NCI-H446 (cell line): ENCODE results near the gene SMC2.

ENCODE experiments used
- DNase-seq, 2 experiments: peaks; one replicate each; lab custom pipeline; 2025; lab: John Stamatoyannopoulos, UW

Gene SMC2

DNA sequence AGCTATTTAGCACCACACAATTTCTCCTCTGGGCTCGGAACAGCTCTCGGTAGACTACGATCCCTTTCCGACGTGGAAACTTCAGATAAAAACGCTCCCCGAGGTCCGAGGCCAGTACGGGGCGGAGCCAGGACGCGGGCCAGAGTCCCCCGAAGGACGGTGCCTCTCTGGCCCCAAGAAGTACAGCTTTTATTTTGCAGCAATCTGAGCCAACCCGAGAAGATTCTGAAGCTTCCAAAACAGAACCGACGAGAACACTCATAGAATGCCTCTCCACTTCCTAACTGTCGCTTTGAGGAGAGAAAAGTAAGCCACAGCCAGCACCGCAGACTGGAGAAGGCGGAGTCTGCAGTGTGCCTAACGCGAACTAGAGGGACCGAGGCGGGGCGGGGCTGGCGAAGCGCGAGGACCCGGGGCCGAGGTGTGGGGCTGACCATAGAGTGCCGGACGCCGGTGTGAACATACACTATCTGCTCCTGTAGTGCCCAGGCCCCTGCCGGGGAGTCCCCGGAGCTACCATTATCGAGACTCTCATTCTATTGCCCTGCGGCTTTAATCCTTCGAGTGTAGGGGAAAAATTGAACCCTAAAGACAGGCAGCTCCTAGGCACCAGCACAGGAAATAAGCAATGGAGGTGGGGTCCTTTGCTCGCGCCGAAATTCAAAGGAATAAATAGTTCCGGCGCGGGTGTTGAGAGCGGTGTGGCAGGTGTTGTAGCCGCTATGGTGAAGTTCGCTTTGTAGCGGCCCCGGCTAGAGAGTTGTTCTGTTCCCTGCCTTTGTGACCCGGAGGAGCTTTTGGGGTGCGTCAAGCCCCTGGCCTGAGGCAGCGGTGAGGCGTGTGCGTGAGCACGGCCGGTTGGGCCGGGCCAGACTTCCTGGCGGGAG lies at the start of gene SMC2:
SMC2 (plus strand) TSS at position 663 of the 887 bp plus-strand sequence. CDS start 1,076 bp downstream, outside the sequence.
- DNase-seq = peak; percentile 88 to 93

DNA sequence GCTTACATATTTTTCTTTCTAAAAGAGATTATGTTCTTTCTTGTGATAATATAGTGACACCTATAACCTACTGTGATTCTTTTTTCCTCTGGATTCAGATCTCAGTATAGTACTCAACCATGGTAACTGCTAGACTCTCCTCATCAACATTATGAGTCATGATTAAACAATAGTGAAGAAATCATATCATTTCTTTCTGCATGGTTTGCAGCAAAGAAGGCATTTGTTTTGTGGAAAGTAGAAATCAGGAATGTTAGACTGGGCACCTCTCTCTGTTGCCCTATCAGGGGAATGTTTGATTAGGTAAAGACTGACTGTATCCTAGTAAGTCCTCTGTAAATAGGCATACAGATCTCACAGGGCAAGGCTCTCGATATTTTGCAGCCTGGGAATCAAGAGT lies 25.6 kb upstream of the SMC2 start:
- no peak for DNase-seq

- no peak for DNase-seq
These were observed 24.8 kb upstream of the SMC2 start for GRCh38 chr9:104069288-104069687.

DNA sequence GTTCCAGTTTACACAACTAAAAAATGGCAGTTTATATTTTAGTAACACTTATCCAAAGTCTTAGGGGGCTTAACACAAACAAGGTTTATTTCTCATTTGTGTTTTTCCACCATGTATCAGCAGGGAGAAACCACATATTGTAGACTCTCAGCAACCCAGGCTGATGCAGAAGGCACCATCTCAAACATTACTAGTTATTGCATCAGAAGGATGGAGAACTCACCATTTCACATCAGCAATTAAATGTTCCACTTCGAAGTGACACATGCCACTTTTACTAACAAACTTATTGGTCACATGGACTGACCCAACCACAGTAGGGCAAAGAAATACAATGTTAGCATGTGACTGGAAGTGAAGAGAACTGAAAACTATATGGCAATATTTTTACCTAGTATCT lies 22.5 kb upstream of the SMC2 start:
- DNase-seq = no peak

DNA sequence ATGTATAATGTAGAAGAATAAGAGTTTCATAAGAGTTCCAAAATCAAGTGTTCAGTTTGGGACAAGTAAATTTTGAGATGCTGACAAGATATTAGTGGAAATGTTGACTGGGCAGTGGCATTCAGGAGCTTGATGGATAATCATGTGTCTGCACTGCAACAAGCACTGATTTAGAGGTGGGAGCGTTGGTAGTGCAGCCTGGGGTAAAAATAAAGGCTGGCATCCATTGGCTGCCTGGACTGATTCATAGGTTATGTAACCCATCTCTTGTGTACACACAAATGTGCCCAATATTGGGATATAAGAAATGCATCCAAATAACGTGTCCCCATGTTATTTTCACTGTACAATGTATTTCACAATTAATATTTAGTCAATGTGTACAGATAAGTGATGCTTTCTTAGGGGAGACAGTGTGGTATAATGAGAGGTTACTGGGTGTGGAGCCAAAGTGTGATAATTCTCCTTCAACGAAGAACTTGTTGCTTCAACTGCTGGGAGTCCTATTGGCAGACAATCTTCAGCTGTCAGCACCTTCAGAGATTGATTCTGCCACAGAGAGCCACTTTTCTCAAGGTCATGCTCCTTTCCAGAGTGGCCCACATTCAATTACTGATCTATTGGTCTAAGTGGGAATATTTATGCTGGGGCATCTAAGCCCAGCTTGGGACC lies 20.9 kb upstream of the SMC2 start:
- no peak for DNase-seq

DNA sequence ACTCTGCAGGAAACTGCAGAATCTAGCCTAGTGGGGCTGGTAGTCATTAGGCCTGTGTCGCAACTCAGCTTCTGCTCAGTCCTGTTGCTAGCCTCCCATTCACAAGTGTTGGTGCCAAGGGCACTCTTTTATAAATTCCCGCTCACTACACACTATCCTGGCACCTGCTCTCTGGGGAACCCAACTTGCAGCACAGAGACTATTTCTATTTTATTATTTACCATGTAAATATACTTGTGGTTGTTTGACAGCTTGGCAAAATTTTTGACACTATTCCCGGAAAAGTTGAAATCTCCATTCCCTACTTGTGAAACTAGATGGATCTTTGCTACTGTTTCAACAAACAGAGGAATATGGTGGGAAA lies 20.4 kb upstream of the SMC2 start:
- DNase-seq = no peak

GRCh38 chr9:104074876-104075275 lies 19.2 kb upstream of the SMC2 start:
- no peak for DNase-seq

- DNase-seq = no peak
These were observed 18.0 kb upstream of the SMC2 start for GRCh38 chr9:104075801-104076753.

GRCh38 chr9:104078596-104078995 lies 15.5 kb upstream of the SMC2 start:
- DNase-seq = no peak

- no peak for DNase-seq
These were observed 13.1 kb upstream of the SMC2 start for GRCh38 chr9:104080983-104081382.

DNA sequence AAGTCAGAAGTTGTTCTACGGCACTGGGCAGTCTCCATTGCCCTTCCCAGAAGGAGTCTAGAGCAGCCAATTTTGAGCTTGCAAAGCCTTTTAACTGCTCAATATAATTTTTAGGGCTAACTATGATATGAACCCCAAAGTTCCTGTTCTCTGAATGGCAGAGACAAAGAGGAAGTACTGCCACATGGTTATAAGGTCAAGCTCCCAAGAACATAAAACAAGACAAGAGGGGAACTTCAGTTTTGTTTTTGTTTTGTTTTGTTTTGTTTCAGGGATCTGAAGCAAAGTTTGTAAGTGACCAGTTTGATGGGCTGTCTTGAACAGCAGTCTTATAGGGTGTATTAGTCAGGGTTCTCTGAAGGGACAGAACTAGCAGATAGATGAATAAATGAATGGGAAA lies 11.9 kb upstream of the SMC2 start:
- DNase-seq = no peak

GRCh38 chr9:104085525-104085924 lies 8.6 kb upstream of the SMC2 start:
- no peak for DNase-seq

DNA sequence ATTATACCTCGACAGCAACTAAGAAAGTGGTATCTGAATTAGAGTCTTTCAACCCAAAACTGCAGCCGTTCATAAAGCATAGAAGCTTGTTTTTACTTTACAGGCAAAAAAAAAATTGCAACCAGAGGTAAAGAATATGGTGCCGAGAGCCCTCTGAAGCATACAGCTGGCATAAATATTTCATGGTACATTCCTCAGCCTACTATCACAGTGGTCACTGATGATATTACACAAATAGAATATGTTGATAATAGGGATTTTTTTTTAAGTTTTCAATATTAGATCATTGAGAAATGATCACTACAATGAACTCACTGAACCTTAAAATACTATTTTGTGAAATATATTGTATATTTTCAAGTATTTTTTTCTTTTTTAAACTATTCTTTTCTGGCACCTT lies 6.2 kb upstream of the SMC2 start:
- no peak for DNase-seq

DNA sequence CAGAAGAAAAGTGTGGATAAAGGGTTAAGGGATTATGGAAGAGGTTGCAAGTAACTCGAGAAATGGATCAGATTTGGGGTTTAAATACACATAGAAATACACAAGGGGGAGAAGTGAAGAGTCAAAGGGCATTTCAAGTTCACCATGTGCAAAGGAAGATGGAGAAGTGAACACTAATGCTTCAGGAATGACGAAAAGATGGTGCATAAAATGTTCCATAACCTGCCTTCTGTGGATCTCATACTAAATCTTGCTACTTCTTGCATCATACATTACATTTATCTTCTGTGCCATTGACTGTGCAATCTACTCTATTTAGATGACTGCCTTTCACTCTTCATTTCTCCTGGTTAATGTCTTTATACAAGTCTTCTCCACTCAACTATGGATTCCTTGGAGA lies 5.7 kb upstream of the SMC2 start:
- no peak for DNase-seq

DNA sequence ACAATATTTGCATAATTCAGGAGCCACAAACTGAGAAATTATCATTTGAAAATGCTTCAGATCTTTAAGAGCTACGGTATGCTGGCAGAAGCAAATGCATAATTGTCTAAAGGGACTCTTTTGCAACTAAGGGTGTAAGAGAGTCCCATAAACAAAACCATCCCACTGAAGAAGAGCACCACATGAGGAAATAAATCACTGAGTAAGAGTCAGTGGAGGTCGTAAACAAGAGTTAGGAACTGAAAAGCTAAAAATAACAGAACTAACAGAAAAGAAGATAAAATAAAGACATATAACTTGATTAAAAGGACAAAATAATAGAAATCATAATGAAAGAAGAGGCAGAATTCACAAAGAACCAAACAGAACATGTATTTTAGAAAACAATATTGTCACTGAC lies 3.5 kb upstream of the SMC2 start:
- DNase-seq = no peak

DNA sequence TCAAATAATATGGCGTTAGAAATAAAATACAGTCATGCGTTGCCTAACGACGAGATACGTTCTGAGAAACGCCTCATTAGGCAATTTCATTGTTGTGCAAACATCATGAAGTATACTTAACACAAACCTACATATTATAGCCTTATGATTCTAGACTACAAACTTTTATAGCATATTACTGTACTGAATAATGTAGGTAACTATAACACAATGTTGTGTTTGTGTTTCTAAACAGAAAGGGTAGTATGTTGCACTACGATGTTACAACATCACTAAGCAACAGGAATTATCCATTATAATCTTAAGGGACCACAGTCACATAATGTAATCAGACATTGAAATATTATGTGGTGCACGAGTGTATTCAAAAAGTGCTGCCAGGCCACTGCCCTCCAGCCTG lies 3.0 kb upstream of the SMC2 start:
- no peak for DNase-seq

DNA sequence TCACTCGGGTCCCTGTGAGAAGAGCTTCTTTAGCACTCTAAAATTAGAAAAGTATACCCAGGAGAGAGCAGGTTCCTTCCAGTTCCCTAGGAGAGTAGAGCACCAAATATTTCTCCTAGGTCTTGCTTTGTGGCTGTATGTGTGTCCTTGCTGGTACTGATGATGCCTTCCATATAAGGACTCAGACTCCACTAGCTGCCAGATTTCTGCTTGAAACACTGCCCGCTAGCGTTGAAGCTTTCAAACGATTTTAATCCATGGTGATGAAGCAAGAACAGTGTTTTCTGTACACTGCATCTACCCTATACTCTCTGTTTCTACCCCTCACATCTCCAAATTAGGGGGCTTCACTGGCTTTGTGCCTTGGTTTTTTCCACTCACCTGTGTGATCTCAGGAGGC lies 2.4 kb upstream of the SMC2 start:
- no peak for DNase-seq

DNA sequence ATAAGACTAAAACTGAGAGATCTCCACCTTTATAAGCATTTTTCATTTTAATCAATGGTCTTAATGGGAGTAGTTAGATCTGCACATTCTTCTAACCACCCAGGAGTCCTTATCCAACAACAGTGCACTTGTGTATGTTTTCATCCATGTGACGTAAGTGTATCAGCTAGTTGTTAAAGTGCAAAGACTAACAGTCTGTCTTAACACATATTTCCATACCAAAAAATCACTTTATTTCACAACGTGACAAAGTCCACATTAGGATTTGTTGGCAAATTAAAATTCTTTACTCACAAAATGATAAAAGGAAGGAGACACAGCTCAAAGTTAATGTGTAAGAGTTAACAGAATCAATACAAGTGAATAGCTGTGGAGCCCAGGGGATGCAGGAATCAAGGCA lies 1.9 kb upstream of the SMC2 start:
- no peak for DNase-seq

DNA sequence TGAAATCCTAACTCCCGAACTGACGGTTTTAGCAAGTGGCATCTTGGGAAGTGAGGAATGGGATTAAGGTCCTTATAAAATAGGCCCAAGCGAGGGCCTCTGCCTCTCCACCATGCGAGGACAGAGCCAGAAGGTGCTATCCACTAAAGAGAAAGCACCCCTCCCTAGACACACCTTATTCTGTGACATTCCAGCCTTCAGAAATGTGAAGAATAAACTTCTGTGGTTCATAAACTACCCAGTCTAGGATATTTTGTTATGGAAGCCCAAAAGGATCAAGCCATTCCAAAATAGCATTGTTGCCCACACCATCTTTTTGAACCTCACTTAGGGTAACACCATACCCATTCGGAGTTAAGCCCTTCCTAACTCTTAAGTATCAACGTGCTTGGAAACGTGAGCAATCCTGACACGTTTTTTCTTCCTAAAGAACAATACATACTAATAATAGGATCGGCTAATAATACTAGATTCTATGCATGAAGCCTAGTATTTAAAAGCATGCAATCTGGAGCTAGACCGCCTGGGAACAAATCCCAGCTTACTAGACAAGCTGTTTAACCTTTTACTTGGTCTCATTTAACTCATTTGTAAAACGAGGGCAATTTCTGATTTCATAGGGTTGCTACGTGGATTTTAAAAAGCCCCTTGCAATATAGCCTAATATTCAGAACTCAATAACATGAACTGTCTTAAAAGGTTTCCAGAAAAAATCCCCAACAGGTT lies 1.1 kb upstream of the SMC2 start:
- no peak for DNase-seq

DNA sequence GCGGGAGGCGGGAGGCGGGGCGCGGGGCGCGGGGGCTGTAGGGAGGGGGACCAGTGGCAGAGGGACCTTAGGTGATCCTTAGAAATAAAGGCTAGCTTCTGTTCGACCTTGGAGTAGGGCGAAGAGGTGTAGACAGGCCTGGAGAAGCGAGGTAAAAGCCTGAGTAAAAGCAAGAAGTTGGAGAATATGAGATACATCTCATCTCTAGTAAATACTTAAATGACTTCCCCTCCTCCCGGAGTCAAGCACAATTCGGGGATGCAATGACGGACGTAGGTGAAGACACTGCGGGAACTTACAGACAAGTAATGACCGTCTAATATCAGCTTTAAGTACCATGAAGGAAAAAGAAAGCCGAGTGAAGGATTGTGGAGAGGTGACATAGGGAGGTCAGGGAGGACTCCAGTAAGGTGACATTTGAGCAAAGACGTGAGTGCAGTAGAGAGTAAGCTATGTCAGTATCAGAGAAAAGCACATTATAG lies 466 bp downstream of the SMC2 start:
- no peak for DNase-seq

- no peak for DNase-seq
These were observed 5.5 kb downstream of the SMC2 start for GRCh38 chr9:104099630-104100029.

DNA sequence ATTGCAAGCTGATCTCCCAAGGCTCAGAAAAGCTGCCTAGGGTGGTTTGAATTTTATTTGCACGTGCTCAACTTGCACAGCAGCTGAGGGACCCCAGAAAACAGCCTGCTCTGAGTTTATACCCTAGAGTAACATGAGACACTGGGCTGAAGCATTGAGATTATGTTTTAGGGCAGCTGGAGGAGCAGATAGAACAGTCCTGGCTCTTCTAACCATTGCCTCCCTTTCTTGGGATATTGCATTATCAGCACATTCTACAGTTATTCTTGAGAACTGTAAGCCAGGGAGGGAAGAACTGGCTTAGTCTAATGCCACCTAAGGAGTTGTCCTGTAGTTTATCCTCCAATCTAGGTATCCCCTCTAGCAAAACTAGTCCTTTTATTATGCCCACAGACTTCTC lies 10.3 kb downstream of the SMC2 start:
- no peak for DNase-seq
